Measurements from ENCODE around the gene SETD6.

SETD6 gene

DNA sequence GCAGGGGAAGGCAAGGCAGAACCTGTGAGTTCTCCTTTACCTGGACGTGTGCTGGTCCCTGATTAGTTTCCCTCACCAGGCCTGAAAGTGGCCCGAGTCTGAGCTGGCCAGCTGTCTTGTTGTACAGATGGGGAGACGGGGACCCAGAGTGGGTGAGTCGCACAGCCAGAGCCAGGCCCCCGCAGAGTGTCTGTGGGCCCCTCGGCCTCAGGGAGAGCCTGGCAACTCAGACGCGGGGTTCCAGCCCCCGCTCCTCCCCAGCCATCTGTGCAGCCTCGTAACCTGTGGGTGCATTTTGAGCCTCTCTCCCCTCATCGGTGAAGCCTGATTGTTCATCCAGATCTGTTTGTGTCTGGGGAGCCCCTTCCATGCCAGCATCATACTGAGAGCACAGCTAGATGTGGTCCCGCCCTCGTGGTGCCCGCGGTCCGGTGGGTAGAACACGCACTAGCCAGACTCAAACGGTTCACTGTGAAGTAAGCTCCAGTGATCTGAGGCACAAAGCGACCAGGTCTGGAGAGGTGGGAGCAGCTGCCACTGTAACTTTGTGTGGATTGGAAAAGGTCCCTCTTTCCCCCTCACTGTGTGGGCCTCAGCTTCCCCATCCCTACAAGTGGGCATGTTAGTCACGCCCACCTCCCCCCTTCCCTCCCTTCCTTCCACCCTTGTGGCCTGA is 21.4 kb upstream of the SETD6 start:
- DNase-seq, result no peak

DNA sequence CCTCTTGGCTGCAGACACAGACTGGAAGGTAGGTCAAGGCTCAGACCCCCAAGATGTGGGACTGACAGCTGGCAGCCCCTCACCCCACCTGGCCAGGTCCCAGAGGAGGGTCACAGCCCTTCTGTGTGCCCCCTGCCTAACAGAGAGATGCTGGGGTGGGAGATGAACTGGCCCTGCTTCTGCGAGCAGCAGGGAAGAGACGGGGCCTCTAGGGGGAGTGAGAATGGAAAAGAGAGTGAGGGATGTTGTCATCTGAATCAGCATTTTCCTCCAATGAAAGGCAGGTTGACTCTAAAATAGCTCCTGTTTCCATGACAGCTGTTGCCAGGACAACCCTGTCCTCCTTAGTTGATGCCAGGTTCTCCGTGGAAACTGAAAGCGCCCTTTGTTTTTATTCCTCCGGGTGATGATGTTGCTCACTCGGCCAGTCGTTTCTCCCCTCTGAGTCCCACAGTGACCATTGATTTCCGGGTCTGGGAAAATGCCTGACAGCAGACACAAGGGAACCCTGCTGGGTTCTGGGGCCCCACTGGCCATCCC is 20.3 kb upstream of the SETD6 start:
- peak; percentile 38 for DNase-seq

DNA sequence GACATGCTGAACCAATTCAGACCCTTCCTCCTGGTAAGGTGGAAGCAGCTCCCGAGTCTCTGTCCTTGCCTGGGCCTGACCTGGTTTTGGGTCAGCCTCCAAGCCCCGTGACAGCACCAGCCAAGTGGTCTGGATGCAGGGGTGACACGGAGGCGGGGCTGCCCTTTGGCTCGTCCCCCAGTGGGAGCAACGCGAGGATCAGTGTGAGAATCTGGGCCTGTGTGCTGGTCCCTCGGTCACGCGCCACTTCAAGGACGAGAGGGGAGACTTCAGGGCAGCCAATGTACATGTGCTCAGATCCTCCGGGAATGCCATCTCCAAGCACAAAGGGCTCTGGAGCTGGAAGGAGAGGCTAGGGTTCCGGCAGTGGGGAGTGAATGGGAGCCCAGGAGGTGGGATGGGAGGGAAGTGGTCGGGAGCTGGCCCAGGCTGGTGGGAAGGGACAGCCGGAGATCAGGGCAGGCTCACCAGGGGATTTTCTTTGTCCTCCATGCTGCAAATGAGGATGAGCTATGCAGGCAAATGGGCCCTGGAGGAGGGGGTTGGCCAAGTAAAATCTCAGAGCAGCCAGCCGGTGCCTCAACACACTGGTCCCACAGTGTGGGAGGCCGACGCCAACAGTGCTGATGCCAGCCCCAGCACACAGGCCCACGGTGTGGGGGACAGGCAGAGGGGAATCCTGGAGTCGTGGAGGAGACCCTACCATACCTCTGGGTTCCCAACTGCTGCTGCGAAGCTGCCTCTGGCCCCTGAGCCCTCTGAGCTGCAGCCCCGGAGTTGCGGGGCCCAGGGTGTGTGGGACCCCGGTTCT is 19.6 kb upstream of the SETD6 start:
- no peak for DNase-seq

DNA sequence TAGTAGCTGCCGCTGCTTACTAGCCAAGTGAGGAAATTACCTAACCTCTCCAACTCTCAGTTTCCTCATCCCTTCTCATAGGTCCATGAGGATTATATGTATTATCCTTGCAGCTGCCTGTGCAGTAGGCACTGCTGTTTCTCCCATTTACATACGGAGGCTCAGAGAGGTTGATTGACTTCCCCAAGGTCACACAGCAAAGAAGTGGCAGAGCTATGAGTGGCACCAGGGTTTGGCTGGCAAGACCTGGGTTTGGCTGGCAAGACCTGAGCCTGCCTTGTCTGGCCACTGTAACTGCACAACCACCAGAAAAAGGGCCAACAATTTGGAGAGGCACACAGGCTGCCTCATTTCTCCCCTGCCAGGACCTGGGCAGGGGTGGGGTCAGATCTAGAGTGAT is 17.8 kb upstream of the SETD6 start:
- no peak for DNase-seq

DNA sequence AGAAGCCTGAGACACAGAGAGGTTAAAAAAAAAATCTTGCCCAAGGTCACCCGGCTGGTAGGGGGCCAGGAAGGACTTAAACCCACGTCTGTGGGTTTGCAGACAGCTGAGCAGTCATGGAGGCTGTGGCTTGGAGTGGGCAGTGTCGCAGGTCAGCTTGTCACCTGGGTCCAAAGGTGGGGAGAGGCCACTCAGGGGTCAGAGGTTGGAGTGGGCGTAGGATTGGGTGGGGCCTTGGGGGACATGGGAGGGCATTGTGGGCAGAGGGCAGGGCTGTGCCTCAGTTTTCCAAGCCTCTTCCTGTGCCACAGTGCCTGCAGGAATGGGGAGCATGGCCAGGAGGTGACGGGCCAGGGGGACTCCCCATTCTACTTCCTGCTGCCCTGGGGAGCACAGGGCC is 17.4 kb upstream of the SETD6 start:
- no peak for DNase-seq

DNA sequence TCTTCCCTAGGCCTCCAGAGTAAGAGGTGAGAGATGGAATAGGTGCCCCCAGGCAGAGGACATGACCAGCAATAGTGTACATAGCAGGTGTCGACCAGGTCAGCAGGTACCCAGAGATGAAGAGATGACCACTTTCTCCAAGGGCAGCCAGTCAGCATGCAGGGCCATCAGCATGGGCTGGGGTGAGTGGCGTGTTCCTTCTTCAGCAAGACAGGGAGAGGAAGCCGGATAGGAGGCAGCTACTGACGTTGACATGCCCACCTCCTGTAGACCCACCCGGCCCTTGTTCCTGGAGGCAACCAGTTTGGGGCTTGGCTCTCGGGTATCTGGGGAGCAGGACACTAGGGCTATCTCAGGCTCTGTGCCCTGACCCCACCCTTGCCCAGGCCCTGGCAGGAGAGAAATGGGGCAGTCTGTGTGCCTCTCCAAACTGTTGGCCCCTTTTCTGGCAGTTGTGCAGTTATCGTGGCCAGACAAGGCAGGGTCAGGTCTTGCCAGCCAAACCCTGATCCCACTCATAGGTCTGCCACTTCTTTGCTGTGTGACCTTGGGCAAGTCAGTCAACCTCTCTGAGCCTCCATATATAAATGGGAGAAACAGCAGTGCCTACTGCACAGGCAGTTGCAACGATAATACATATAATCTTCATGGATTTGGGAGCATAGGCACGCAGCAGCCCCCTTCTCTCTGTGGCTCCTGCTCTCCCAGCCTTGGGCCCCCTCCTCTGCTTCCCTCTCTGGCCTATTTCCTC is 16.8 kb upstream of the SETD6 start:
- no peak for DNase-seq

DNA sequence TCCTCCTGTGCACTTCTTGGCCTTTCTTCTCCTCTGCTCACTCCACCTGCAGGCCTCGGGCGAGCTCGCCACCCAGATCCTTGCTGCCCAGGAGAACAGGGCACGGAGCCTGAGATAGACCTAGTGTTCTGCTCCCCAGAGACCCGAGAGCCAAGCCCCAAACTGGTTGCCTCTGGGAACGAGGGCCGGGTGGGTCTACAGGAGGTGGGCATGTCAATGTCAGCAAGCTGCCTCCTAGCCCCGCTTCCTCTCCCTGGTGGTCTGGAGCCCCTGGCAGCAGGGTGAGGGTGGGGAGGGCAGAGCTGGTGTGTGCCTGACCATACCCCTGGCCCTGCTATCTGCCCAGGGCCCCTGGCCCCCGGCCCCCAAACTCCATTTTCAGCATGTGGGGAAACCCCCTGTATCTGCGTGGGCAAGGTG is 16.2 kb upstream of the SETD6 start:
- DNase-seq, result no peak

DNA sequence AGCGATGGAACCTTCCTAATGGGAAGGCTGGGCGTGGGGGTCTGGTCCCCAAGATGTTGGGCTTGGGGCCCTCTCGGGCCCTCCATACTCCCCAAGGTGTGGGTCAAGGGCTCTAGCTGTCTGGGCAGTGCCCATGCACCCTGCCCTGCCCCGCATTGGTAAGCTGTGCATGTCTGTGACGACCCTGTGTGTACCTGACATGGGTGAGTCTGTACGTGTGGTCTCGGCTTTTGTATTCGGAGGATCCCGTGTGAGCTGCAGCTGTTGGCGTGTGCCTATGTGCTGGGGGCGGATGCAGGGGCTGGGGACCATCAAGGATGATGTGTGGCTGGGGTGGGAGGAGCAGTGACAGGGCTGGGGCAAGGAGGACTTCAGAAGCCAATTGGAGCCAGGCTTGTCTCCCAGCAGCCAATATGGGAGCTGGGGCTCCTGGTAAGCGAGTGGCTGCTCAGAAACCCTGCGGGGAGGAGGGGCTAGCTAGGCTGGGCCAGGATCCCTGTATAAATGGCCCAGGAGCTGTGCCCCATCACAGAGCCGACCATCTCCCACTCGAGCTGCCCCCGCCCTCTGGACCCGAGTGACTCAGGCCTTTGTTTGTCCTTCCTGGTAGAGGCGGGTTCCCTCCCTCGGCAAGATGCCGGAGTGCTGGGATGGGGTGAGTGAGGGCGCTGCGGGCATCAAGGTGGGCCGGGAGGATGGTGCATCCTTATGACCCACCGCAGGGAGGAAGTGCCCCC is 15.5 kb upstream of the SETD6 start, which contains the start of gene NDRG4:
Gene NDRG4, plus strand, starts transcription at position 529 of the 737 bp plus-strand sequence. Its CDS starts 106 bp downstream, at position 635.
- no peak for DNase-seq

DNA sequence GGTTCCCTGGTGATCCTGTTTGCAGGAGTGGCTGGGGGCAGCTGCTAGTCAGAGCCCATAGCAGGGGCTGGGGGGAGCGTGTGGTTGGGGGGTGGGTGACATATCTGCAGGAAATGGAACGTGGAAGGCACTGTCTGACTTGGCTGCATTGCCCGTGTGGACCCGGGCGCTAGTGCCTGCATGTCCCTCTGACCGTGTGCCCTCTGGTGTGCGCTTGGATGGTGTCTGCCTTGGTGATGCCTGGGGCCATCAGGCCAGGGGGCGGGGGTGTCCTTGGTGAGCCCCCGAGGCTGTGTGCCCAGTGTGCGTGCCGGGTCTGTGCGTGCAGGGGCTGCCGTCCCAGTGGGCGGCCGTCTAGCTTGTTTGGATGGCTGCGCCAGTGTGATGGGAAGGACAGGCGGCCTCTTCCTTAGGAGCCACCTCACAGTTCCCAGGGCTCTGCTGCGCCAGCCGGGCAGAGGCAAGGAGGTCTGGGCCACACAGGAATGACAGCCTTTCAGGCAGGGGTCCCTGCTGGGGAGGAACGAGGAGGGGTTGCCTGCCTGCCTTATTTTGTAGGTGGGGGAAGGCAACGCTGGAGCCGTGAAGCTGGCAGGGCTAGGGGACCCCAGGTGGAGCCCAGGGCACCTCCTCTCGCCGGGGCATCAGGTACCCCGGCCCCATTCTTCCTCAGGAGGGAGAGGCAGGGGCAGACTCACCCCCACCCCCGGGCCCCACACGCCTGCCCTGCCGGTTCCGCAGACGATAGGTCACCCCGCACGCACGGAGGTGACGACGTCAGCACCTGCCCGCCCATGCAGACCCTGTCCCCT is 14.7 kb upstream of the SETD6 start:
- no peak for DNase-seq

DNA sequence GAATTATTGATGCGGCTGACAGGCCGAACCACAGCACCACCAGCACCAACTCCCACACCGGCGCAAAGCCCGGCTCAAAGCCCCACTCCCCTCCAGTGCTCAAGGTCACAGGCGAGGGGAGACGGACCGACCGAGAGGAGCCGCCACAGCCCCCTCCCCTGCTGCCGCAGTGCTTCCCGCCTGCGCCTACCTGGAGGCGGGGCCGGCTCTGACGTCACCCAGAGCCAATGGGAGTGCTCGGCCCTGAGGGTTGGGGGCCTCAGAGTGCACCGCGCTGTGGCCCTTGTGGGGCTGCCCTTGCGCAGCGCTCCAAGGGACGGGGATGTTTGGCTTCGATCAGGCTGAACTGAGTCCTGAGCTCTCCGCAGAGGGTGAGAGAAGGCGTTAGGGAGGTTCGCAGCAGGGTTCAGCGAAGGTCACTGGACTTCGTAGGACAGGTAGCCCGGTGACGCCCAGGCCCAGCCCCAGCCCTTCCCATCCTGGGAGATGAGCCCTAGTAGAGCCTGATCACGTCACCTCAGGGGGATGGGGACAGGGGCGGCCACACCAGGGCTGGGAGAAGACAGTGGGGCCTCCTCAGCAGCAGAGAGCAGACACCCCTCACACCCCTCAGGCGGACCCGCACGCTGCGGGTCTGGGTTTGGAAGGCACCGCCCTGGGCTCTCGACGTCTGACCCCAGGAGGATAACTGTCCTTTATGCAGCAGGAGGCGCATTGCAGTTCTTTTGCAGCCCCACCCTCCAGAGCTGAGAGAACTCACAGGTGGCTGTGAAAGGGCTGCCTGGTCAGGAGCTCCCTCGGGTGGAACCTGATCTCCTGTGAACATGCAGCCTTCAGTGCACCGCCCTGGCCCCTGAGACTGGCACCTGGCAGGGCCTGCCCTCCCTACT is 13.8 kb upstream of the SETD6 start:
- DNase-seq, result peak; percentile 22

DNA sequence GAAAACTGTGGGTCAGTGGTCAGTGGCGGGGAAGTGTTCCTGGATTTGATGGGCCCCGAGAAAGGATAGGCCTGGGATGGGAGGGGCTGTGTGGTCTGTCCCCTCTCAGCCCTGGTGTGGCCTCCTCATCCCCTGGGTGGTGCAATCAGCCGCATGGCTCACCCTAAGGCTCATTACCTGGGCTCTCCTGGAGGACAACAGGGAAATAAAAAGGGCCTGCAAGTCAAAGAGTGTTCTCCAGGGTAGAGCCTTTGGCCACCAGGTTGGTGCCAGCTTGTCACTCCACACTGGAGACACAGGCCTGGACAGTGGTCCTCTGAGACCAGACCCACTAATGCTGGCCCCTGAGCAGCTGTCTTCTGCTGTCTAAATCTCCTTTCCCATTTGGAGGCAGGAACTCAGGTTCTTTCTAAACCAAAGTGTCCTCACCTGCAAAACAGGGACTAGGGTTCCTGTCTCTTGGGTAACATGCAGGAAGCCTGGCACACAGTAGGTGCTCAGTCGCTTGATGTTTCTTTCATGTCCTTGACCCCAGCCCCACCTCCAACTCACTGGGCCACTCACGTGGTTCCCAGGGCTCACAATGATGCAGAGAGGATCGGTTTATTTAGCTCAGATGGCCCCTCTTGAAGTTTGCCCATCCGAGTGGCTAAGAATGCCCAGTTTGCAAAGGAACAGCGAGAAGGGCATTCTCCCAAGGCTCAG is 12.9 kb upstream of the SETD6 start:
- no peak for DNase-seq

DNA sequence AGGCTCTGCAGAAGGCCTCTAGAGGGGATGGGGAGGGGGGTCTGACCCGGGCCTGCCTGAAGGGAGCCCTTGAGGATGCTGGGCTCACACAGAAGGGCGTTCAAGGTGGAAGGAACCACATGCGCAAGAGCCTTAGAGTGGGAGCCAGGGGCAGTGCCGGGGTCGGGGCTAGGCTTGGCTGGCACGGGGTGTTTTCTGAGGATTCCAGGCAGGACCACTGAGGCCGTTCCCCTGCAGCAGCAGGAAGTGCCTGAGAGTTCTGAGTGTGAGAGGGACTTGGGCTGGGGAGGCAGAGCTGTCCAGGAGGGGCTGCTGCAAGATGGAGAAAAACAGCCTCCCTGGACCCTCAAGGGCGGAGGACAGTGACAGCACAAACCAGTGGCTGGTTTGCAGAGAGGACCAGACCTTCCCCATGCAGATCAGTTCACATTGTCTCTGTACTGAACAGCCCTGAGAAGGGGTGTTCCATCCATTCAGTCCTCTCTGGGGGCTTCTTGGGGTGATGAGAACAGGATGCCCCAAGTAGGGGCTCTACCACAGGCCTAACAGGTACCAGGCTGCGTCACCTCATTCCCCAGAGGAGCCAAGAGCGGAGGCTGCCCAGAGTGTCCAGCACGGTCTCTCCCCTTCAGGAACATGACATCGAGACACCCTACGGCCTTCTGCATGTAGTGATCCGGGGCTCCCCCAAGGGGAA is 12.0 kb upstream of the SETD6 start:
- no peak for DNase-seq

DNA sequence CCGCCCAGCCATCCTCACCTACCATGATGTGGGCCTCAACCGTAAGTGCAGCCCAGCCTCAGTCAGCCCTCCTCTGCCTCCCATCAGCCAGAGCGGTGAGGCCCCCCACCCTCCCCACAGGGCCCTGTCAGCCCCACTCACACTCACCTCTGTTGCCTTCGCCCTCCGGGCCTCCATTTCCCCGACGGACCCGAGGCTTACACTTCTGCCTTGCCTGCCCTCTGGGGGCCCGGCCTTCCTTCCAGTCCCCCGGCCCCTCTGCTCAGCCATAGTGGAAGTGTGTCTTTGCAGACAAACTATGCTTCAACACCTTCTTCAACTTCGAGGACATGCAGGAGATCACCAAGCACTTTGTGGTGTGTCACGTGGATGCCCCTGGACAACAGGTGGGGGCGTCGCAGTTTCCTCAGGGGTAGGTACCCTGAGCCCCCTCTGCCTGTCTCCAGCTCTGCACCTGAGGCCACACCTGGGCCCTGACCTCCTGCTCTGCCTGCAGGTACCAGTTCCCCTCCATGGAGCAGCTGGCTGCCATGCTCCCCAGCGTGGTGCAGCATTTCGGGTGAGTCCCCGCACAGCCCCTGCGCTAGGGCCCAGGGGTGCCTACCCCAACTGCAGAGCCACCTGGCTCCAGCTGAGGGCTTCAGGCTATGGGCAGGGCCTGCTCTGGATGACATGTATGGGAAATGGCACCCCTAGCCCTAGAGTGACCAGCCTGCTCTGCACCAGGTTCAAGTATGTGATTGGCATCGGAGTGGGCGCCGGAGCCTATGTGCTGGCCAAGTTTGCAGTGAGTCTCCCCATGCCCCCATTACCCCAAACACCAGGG is 11.2 kb upstream of the SETD6 start:
- DNase-seq, result no peak

DNA sequence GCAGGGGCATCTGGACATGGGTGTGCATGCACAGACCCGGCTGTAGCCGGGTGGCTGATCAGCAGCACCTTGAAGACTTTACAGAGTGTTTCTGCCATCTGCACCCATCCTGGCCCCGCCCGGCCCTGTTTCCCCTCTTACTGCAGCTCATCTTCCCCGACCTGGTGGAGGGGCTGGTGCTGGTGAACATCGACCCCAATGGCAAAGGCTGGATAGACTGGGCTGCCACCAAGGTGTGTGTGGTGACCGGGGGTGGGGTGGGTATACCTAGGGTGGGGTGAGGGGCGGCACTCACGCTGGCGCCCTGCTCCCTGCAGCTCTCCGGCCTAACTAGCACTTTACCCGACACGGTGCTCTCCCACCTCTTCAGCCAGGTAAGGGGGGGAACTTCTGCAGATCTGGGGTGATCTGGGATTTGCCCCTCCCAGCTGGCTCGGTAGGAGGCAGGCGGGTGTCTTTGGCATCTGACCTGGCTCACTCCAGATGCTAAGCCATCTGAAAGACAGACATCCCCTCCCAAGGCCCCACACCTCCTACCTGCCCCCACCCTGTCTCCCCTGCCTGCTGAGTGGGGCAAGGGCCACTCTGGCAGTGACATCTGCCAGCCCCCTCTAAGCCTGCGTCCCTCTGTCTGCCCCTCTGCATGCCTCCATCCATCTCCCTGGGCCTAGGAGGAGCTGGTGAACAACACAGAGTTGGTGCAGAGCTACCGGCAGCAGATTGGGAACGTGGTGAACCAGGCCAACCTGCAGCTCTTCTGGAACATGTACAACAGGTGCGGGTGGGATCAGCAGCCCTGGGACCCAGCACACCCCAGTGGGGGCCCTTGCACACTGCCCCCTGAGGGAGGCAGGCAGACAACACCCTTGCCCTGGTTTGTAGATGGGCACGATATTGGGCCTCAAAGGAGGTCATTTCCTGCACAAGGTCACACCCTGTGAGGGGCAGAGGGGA is 8.8 kb upstream of the SETD6 start:
- no peak for DNase-seq

DNA sequence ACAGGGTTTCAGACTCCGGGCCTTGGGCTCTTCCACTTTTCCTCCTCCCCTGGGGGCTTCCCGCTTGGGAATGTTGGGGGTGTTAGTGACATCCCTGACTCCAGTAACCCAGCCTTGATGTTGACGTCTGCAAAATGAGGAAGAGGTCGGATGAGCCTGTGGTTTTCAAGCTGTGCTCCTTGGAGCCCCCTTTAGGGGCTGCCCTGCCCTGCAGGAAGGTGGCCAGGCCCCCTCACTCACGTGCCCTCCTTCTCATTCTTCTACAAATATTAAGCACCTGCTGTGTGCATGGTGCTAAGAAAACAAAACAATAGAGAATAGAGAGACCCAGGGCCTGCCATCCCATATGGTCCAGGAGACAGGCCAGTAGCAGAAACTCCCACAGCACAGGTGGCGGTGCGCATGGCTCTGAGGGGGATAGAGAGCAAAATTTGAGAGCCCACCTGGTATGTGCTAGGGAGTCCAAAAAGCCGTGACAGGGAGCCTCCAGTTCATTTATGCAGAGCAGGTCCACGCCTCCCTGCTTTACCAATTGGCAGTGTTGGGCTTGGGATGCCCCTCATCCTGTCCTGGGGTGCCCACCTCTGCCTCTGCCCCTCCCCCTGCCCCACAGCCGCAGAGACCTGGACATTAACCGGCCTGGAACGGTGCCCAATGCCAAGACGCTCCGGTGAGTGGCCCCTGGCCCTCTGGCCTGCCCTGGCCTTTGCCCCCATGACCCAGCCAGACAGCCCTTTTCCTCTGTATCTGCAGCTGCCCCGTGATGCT is 7.9 kb upstream of the SETD6 start:
- DNase-seq, result no peak

DNA sequence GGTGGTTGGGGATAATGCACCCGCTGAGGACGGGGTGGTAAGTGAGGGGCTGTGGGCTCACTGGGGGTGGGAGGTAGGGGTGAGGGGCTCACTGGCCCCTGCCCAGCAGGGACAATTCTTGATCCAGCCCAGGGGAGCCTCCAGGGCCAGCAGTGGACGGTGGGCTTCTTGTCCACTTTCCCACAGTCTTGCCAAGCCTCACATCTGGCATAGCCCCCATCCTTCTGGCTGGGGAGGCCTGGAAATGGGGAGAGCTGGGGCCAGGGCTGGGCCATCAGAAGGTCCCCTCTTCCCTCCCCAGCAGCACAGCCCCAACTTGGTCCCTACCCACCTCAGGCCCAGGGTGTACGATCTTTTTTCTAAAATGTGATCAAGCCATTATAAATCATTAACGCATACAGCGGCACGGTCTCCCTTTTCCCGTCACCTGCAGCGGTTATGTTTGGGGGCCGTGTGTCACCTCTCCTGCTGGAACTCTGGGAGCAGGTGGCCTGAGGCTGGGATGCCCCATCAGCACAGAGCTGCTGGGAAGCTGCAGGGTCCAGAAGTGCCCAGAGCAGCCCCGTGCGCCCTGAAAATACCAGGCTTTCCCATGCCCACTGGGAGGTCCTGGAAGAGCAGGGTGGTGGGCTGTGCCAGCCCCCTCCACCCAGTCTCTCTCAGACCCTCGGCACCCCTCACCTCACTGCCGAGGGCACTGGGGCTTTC is 7.2 kb upstream of the SETD6 start:
- no peak for DNase-seq
